HCT116 (cell line): ENCODE results near the gene FAAP24. TPM values are rescaled to one million over a fixed set of nuclear protein-coding genes. Genes with fewer than 3 reads are reported as not detected.
"Not testable (repeated sequence)": the region's sequence is repeated elsewhere in the genome, so short reads cannot be mapped to it uniquely, and the experiment has no call there.

Experiments
- ATAC-seq: fragments of 200-7000 bp; cut with Tn5 transposase; 2 replicates; pipeline ENCODE4 v1.9.1; 2020; ENCODE audit warnings: mild to moderate bottlenecking, moderate library complexity
- BruUV-seq: library from RNA; stranded (reverse); fragments of 400-500 nt; replicated peaks from 2 replicates; lab custom pipeline; 2021; lab: Mats Ljungman, UMichigan
- CTCF ChIA-PET: fragments of 300-600 bp; sonication (Branson Sonifier 250); formaldehyde crosslinking; loops from one replicate; lab custom pipeline; 2021; ENCODE audit warnings: antibody characterized with exemption; lab: Charles Lee
- POLR2A ChIA-PET: fragments of 300-600, 350-600 bp; sonication (Branson Sonifier 250); formaldehyde crosslinking; loops from one replicate; lab custom pipeline; 2021; ENCODE audit warnings: antibody characterized with exemption; lab: Charles Lee
- RAD21 ChIA-PET, 2 experiments: fragments of 300-600 bp; sonication (Branson Sonifier 250); formaldehyde crosslinking; loops; one replicate each; lab custom pipeline; 2023; ENCODE audit warnings: low total read pairs in 2 of 2; ENCODE audit not compliant: uncharacterized antibody in 2 of 2, unreplicated experiment in 2 of 2, low non-redundant PET in 1 of 2; lab: Charles Lee
- DNase-seq: peaks from one replicate; pipeline ENCODE4 v3.0.0-alpha.2; 2010; ENCODE audit warnings: low read depth, low spot score
- H2AFZ ChIP-seq: fragments of 200-600 bp; shearing (Covaris generic), sonication (generic); 2 replicates; pipeline ENCODE4 v1.6.1; 2017; ENCODE audit warnings: low read depth, mixed run types, mixed read lengths, antibody characterized with exemption, low read length; ENCODE audit not compliant: poor library complexity, severe bottlenecking
- H3K27ac ChIP-seq: 2 replicates; pipeline ENCODE4 v1.5.1; 2012; ENCODE audit warnings: low read depth, low read length
- H3K27me3 ChIP-seq: fragments of 200-600 bp; sonication (generic); 2 replicates; pipeline ENCODE4 v1.6.1; 2016; ENCODE audit warnings: mixed run types, low read length, mixed read lengths; ENCODE audit not compliant: insufficient read depth
- H3K36me3 ChIP-seq, 2 experiments: fragments of 200-500 bp in 1 of 2; fragments of 200-600 bp in 1 of 2; sonication (Bioruptor generic) in 1 of 2; sonication (generic) in 1 of 2; 2 replicates each; pipeline versions ENCODE4 v1.5.1 to v1.6.1; 2014 to 2016; ENCODE audit warnings: low read length in 2 of 2, inconsistent platforms in 1 of 2, mixed read lengths in 1 of 2, mixed run types in 1 of 2; ENCODE audit not compliant: insufficient read depth in 2 of 2, control insufficient read depth in 1 of 2
- H3K4me1 ChIP-seq, 2 experiments: fragments of 200-600 bp in 1 of 2; sonication (generic) in 1 of 2; 2 replicates each; pipeline versions ENCODE4 v1.5.1 to v1.6.1; 2012 to 2017; ENCODE audit warnings: low read length in 2 of 2, inconsistent platforms in 1 of 2, mild to moderate bottlenecking in 1 of 2, mixed read lengths in 1 of 2, mixed run types in 1 of 2, moderate library complexity in 1 of 2; ENCODE audit not compliant: insufficient read depth in 2 of 2, control insufficient read depth in 1 of 2
- H3K4me2 ChIP-seq: fragments of 200-600 bp; sonication (generic); 2 replicates; pipeline ENCODE4 v1.6.1; 2017; ENCODE audit warnings: mixed run types, low read length, mixed read lengths
- H3K4me3 ChIP-seq, 2 experiments: fragments of 200-600 bp in 1 of 2; sonication (generic) in 1 of 2; replicated peaks in 1 of 2; 2 replicates each; pipeline ENCODE4 v1.5.1; 2011 to 2016; ENCODE audit warnings: low read length in 2 of 2, control low read depth in 1 of 2, low read depth in 1 of 2, mild to moderate bottlenecking in 1 of 2, mixed read lengths in 1 of 2, mixed run types in 1 of 2
- H3K79me2 ChIP-seq: fragments of 200-600 bp; sonication (generic); 2 replicates; pipeline ENCODE4 v1.6.1; 2017; ENCODE audit warnings: mild to moderate bottlenecking, mixed run types, low read length, moderate library complexity, mixed read lengths; ENCODE audit not compliant: insufficient read depth
- H3K9ac ChIP-seq: fragments of 200-600 bp; sonication (generic); 2 replicates; pipeline ENCODE4 v1.6.1; 2016; ENCODE audit warnings: low read length, mixed read lengths
- H3K9me2 ChIP-seq: fragments of 200-600 bp; sonication (generic), shearing (Covaris generic); 2 replicates; pipeline ENCODE4 v1.6.1; 2017; ENCODE audit warnings: mixed run types, mild to moderate bottlenecking, moderate library complexity; ENCODE audit not compliant: insufficient read depth
- H3K9me3 ChIP-seq, 2 experiments: fragments of 200-500 bp in 1 of 2; fragments of 200-600 bp in 1 of 2; sonication (Bioruptor generic) in 1 of 2; sonication (generic) in 1 of 2; 2 replicates each; pipeline ENCODE4 v1.6.1; 2014 to 2017; ENCODE audit warnings: low read length in 2 of 2, mixed read lengths in 2 of 2, inconsistent platforms in 1 of 2, low read depth in 1 of 2, mild to moderate bottlenecking in 1 of 2, mixed run types in 1 of 2, moderate library complexity in 1 of 2; ENCODE audit not compliant: control insufficient read depth in 1 of 2, insufficient read depth in 1 of 2
- H4K20me1 ChIP-seq: fragments of 200-600 bp; sonication (generic), shearing (Covaris generic); 2 replicates; pipeline ENCODE4 v1.6.1; 2017; ENCODE audit warnings: mixed run types, mild to moderate bottlenecking, moderate library complexity; ENCODE audit not compliant: insufficient read depth
- CBX3 ChIP-seq: IDR thresholded peaks from 2 replicates; pipeline ENCODE4 v1.6.1; 2012; ENCODE audit warnings: low read depth
- CEBPB ChIP-seq: IDR thresholded peaks from 2 replicates; pipeline ENCODE4 v1.6.1; 2012; ENCODE audit warnings: low read depth
- EGR1 ChIP-seq: IDR thresholded peaks from 2 replicates; pipeline ENCODE4 v1.6.1; 2012; ENCODE audit warnings: low read depth
- EZH2 ChIP-seq: fragments of 200-600 bp; sonication (generic); IDR thresholded peaks from 2 replicates; pipeline ENCODE4 v1.6.1; 2017; ENCODE audit warnings: antibody characterized with exemption, mixed run types
- FOSL1 ChIP-seq: IDR thresholded peaks from 2 replicates; pipeline ENCODE4 v1.6.1; 2012; ENCODE audit warnings: low read depth
- JUND ChIP-seq: IDR thresholded peaks from 2 replicates; pipeline ENCODE4 v1.6.1; 2012
- SRF ChIP-seq: IDR thresholded peaks from 2 replicates; pipeline ENCODE4 v1.6.1; 2012; ENCODE audit warnings: low read depth
- ZFX ChIP-seq: fragments of 450-650 bp; IDR thresholded peaks from 2 replicates; pipeline ENCODE4 v1.6.1; 2017
- ZNF274 ChIP-seq: fragments of 200-500 bp; sonication (Bioruptor generic); IDR thresholded peaks from 2 replicates; pipeline ENCODE4 v1.6.1; 2014; ENCODE audit warnings: mild to moderate bottlenecking, low read depth, low read length, inconsistent platforms
- intact Hi-C: fragments of 100-400 bp; cut with micrococcal nuclease; formaldehyde crosslinking; loops from 2 replicates; pipeline ENCODE4 v1.10.0; 2022
- total RNA-seq: library from RNA; stranded (reverse); gene quantifications from one replicate; pipeline ENCODE4 v1.2.1, GENCODE V29; 2021; ENCODE audit not compliant: unreplicated experiment
- TF ChIP-seq, protein P1 (sequence below), 3 experiments: fragments of 200-600 bp in 1 of 3; sonication (generic) in 1 of 3; IDR thresholded peaks in 2 of 3; conservative IDR thresholded peaks in 1 of 3; 2 replicates each; pipeline ENCODE4 v1.5.1; 2012 to 2017; ENCODE audit warnings: low read depth in 2 of 3, low read length in 2 of 3, antibody characterized with exemption in 1 of 3, borderline replicate concordance in 1 of 3, control low read depth in 1 of 3, mild to moderate bottlenecking in 1 of 3, mixed read lengths in 1 of 3, mixed run types in 1 of 3, moderate library complexity in 1 of 3; ENCODE audit not compliant: insufficient read depth in 1 of 3
- TF ChIP-seq, protein P2 (sequence below): IDR thresholded peaks from 2 replicates; pipeline ENCODE4 v1.6.1; 2012
- TF ChIP-seq, protein P3 (sequence below): IDR thresholded peaks from 2 replicates; pipeline ENCODE4 v1.6.1; 2012; ENCODE audit warnings: low read depth

Gene FAAP24
- total RNA-seq, 1 experiment from 2014 or later, result 4.9 TPM

DNA sequence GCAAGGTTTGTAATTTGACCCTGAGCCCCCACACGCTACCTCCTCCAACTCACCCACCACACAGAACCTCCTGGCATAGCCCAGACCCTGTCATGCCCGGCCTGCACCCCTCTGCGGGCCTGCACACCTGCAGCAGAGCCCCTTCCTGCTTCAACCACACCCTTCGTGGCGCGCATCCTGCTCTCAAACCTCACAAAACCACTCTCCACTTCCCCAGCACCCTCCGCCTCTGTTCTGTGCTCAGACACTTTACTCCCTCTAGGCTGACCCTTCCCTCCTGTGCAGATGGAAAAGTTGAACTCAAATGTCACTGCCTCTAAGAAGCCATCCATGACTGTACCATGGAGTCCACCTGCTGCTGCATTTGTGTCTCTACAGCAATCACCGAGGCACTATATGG lies 28.5 kb downstream of the FAAP24 start (continued):
- TF ChIP-seq, protein P1, sequence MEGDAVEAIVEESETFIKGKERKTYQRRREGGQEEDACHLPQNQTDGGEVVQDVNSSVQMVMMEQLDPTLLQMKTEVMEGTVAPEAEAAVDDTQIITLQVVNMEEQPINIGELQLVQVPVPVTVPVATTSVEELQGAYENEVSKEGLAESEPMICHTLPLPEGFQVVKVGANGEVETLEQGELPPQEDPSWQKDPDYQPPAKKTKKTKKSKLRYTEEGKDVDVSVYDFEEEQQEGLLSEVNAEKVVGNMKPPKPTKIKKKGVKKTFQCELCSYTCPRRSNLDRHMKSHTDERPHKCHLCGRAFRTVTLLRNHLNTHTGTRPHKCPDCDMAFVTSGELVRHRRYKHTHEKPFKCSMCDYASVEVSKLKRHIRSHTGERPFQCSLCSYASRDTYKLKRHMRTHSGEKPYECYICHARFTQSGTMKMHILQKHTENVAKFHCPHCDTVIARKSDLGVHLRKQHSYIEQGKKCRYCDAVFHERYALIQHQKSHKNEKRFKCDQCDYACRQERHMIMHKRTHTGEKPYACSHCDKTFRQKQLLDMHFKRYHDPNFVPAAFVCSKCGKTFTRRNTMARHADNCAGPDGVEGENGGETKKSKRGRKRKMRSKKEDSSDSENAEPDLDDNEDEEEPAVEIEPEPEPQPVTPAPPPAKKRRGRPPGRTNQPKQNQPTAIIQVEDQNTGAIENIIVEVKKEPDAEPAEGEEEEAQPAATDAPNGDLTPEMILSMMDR (IDR thresholded peaks at IDR 0.05 in 2 of 3, conservative IDR thresholded peaks at IDR 0.05 in 1 of 3; ENCODE audit: borderline replicate concordance in 1 of 3, insufficient read depth in 1 of 3, low read depth in 2 of 3, low read length in 2 of 3), result no peak
- TF ChIP-seq, protein P2, sequence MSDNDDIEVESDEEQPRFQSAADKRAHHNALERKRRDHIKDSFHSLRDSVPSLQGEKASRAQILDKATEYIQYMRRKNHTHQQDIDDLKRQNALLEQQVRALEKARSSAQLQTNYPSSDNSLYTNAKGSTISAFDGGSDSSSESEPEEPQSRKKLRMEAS, result no peak

DNA sequence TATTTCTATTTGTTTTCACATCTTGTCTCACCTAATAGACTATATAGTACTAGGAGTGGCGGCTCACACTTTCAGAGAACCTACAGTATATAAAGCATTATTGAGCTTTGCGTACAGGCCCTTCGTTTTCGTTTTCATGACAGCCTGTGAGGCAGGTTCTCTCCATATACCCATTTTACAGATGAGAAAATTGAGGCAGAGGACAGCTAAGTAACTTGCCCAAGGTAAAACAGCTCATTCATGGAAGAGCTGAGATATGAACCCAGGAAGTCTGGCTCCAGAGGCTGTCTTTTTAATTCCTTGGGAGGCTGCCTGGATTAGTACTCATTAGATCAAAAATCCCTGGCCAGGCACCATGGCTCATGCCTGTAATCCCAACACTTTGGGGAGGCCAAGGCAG lies 28.9 kb downstream of the FAAP24 start:
- RAD21 ChIA-PET, result no interaction called here
- Histone ChIP-seq H3K4me3 (no peak overlapping the region), H3K36me3 (peaks cover 5 to 15% of the 10 kb centered on the region in 2 experiments; a peak in 3 of 4 replicates), H3K9ac (no peak overlapping the region), H4K20me1 (no peaks in the 10 kb centered on the region), H3K4me1 (peaks cover 0 to 10% of the 10 kb centered on the region in 2 experiments; a peak in 3 of 4 replicates), H2AFZ (no peak overlapping the region), H3K9me2 (no peaks in the 10 kb centered on the region), H3K79me2 (no peaks in the 10 kb centered on the region; the same call in 1 of the 2 replicates), H3K4me2 (no peak overlapping the region)
- ATAC-seq (no peak), DNase-seq (no peak)
- POLR2A ChIA-PET, result no interaction called here
- no peak for TF ChIP-seq CEBPB
- TF ChIP-seq, protein P3, sequence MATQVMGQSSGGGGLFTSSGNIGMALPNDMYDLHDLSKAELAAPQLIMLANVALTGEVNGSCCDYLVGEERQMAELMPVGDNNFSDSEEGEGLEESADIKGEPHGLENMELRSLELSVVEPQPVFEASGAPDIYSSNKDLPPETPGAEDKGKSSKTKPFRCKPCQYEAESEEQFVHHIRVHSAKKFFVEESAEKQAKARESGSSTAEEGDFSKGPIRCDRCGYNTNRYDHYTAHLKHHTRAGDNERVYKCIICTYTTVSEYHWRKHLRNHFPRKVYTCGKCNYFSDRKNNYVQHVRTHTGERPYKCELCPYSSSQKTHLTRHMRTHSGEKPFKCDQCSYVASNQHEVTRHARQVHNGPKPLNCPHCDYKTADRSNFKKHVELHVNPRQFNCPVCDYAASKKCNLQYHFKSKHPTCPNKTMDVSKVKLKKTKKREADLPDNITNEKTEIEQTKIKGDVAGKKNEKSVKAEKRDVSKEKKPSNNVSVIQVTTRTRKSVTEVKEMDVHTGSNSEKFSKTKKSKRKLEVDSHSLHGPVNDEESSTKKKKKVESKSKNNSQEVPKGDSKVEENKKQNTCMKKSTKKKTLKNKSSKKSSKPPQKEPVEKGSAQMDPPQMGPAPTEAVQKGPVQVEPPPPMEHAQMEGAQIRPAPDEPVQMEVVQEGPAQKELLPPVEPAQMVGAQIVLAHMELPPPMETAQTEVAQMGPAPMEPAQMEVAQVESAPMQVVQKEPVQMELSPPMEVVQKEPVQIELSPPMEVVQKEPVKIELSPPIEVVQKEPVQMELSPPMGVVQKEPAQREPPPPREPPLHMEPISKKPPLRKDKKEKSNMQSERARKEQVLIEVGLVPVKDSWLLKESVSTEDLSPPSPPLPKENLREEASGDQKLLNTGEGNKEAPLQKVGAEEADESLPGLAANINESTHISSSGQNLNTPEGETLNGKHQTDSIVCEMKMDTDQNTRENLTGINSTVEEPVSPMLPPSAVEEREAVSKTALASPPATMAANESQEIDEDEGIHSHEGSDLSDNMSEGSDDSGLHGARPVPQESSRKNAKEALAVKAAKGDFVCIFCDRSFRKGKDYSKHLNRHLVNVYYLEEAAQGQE, result no peak
- TF ChIP-seq CBX3, result no peak
- TF ChIP-seq ZFX, result no peak
- TF ChIP-seq ZNF274, result no peak
- no peak for TF ChIP-seq EGR1
- TF ChIP-seq, protein P2, result no peak
- TF ChIP-seq EZH2, result no peak
- no peak for TF ChIP-seq SRF
- TF ChIP-seq JUND, result no peak
- no peak for TF ChIP-seq FOSL1
- TF ChIP-seq, all 23 proteins: peak for 0
- H3K9me3 ChIP-seq, result no peaks in the 10 kb centered on the region
- H3K27me3 ChIP-seq, result no peaks in the 10 kb centered on the region
- CTCF ChIA-PET, result no interaction called here
- intact Hi-C loops, result no loop called here
- no peak overlapping the region for H3K27ac ChIP-seq
- BruUV-seq, result no TSS peak

DNA sequence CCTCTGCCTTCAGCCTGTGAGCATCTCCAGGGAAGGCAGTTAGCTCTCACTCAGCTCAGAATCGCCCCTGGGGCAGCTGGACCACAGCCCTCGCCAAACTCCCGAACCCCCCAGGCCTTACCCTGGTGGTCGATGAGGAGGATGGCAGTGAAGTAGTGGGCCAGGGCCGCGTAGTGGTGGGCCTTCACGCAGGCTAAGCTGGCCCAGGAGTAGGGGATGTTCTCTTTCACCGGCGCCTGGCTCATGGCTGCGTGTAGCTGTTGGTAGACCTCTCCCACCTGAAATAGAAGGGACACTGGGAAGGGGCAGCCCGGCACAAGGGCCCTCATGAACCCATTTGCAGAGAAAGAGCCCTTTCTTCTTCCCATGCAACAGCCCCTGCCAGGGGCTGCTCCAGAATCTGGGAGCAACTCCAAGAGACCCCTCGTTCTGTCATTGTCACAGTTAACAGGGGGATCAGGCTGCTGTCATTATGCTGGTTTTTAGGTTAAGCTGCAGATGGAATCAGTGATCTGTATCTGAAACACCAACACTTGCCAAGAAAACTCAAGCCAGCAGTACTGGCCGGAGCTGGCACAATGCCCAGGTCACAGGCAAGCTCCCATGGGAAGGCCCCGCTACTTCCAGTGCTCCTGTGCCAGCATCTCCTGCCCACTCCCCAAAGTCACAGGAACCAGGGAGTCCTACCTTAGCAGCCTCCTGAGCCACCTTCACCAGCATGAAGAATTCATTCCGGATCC lies 30.3 kb downstream of the FAAP24 start:
- BruUV-seq, H3K27me3 ChIP-seq, H4K20me1 ChIP-seq, H3K9me2 ChIP-seq, intact Hi-C loops, H3K27ac ChIP-seq, DNase-seq, H3K79me2 ChIP-seq, H2AFZ ChIP-seq, POLR2A ChIA-PET, H3K4me3 ChIP-seq, H3K4me2 ChIP-seq, ATAC-seq, H3K9ac ChIP-seq, H3K9me3 ChIP-seq, RAD21 ChIA-PET, CTCF ChIA-PET: not testable (repeated sequence)
- Histone ChIP-seq H3K36me3 (peaks cover 5 to 15% of the 10 kb centered on the region in 2 experiments; a peak in 3 of 4 replicates), H3K4me1 (peaks cover 0 to 13% of the 10 kb centered on the region in 2 experiments; a peak in 3 of 4 replicates)
